DND-41 (cell line): Measurements from ENCODE around the gene RWDD3.

Source experiments
- ATAC-seq: fragments of 200-7000 bp; cut with Tn5 transposase; 3 replicates; pipeline ENCODE4 v1.9.1; 2021; ENCODE audit warnings: low read depth; ENCODE audit not compliant: insufficient read depth
- DNase-seq: peaks from one replicate; pipeline ENCODE4 v3.0.0-alpha.2; 2020
- H2AFZ ChIP-seq: 2 replicates; pipeline ENCODE4 v1.6.0; 2012; ENCODE audit warnings: low read depth, low read length
- H3K27ac ChIP-seq: 2 replicates; pipeline ENCODE4 v1.5.1; 2012; ENCODE audit warnings: low read length, inconsistent platforms
- H3K27me3 ChIP-seq: fragments of 200-600 bp; sonication (generic); 2 replicates; pipeline ENCODE4 v1.6.0; 2012; ENCODE audit warnings: low read length, mild to moderate bottlenecking, inconsistent platforms; ENCODE audit not compliant: insufficient read depth, poor library complexity
- H3K36me3 ChIP-seq: 2 replicates; pipeline ENCODE4 v1.5.1; 2012; ENCODE audit warnings: low read length, inconsistent platforms; ENCODE audit not compliant: insufficient read depth
- H3K4me1 ChIP-seq: 2 replicates; pipeline ENCODE4 v1.5.1; 2012; ENCODE audit warnings: mild to moderate bottlenecking, low read length; ENCODE audit not compliant: insufficient read depth
- H3K4me2 ChIP-seq: 2 replicates; pipeline ENCODE4 v1.6.0; 2012; ENCODE audit warnings: mild to moderate bottlenecking, moderate library complexity, low read length, inconsistent platforms; ENCODE audit not compliant: insufficient read depth
- H3K4me3 ChIP-seq, 2 experiments: fragments of 200-600 bp in 1 of 2; shearing (Covaris generic) in 1 of 2; 2 replicates each; pipeline ENCODE4 v1.5.1; 2012 to 2016; ENCODE audit warnings: inconsistent platforms in 2 of 2, low read length in 2 of 2, mild to moderate bottlenecking in 2 of 2, low read depth in 1 of 2, moderate library complexity in 1 of 2
- H3K79me2 ChIP-seq: 2 replicates; pipeline ENCODE4 v1.6.0; 2012; ENCODE audit warnings: low read length, inconsistent platforms; ENCODE audit not compliant: insufficient read depth
- H3K9ac ChIP-seq: 2 replicates; pipeline ENCODE4 v1.6.0; 2012; ENCODE audit warnings: low read depth, mild to moderate bottlenecking, inconsistent platforms, low read length, moderate library complexity
- H3K9me3 ChIP-seq: 2 replicates; pipeline ENCODE4 v1.5.1; 2012; ENCODE audit warnings: low read length, moderate library complexity, mild to moderate bottlenecking, inconsistent platforms; ENCODE audit not compliant: insufficient read depth, severe bottlenecking
- H4K20me1 ChIP-seq: 2 replicates; pipeline ENCODE4 v1.6.0; 2012; ENCODE audit warnings: low read length; ENCODE audit not compliant: insufficient read depth
- EZH2 ChIP-seq: IDR thresholded peaks from 3 replicates; pipeline ENCODE4 v1.6.1; 2012; ENCODE audit warnings: borderline replicate concordance, low read depth, mild to moderate bottlenecking, moderate library complexity, low read length, inconsistent platforms; ENCODE audit not compliant: severe bottlenecking
- TF ChIP-seq, protein P1 (sequence below): IDR thresholded peaks from 2 replicates; pipeline ENCODE4 v1.5.1; 2012; ENCODE audit warnings: borderline replicate concordance, low read length, moderate library complexity, mild to moderate bottlenecking; ENCODE audit not compliant: poor library complexity, severe bottlenecking; ENCODE audit errors: extremely low read depth

Gene RWDD3, protein sequence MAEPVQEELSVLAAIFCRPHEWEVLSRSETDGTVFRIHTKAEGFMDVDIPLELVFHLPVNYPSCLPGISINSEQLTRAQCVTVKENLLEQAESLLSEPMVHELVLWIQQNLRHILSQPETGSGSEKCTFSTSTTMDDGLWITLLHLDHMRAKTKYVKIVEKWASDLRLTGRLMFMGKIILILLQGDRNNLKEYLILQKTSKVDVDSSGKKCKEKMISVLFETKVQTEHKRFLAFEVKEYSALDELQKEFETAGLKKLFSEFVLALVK

DNA sequence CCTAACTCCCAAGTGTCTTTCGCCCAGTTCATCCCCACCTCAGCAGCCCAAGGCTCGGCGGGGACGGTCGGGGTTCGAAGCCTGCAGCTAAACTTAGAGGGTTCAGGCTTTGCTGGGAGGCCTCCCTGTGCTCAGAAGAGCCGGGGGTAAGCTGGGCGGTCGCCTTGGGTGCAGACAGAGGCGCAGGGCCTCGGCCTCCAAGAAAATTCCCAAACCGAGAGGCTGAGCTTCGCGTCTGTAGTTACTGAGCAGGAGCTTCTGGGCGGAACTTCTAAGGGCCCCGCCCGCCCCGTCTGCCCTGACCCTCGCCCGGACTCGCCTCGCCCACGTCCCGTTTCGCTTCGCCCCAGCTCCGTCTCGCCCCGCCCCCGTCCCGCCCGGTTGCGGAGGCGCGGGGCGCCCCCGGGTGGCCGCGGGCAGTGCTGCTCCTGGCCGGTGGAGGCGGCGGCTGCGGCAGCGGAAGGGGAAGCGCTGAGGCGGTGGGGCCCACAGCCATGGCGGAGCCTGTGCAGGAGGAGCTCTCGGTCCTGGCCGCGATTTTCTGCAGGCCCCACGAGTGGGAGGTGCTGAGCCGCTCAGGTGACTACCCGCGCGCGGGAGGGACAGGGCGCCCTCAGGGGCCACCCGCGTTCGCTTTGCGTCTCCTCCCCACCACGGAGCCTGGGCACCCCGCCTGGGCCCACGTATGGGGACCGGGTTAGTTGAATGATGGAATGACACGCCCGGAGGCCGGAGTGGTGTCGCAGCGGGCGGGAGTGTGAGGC is at the start of gene RWDD3:
Gene RWDD3 (plus strand): TSS at position 474 of the 764 bp plus-strand sequence. CDS start 21 bp downstream, at position 495.
- H3K27ac ChIP-seq, result peak within 1 kb of the TSS; percentile 89
- peak within 1 kb of the TSS; percentile 99 for H2AFZ ChIP-seq
- peak within 1 kb of the TSS; percentile 72 for H3K4me2 ChIP-seq
- ATAC-seq (peak; percentile 94), DNase-seq (peak; percentile 93)
- TF ChIP-seq, protein P1, sequence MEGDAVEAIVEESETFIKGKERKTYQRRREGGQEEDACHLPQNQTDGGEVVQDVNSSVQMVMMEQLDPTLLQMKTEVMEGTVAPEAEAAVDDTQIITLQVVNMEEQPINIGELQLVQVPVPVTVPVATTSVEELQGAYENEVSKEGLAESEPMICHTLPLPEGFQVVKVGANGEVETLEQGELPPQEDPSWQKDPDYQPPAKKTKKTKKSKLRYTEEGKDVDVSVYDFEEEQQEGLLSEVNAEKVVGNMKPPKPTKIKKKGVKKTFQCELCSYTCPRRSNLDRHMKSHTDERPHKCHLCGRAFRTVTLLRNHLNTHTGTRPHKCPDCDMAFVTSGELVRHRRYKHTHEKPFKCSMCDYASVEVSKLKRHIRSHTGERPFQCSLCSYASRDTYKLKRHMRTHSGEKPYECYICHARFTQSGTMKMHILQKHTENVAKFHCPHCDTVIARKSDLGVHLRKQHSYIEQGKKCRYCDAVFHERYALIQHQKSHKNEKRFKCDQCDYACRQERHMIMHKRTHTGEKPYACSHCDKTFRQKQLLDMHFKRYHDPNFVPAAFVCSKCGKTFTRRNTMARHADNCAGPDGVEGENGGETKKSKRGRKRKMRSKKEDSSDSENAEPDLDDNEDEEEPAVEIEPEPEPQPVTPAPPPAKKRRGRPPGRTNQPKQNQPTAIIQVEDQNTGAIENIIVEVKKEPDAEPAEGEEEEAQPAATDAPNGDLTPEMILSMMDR, result peak; percentile 91
- TF ChIP-seq EZH2, result no peak
- peak within 1 kb of the TSS; percentile 92 to 94 for H3K4me3 ChIP-seq
- peak within 1 kb of the TSS; percentile 98 for H3K9ac ChIP-seq
- peaks cover 20% of the 10 kb centered on the region for H3K4me1 ChIP-seq
- H4K20me1 ChIP-seq, result no peaks in the 10 kb centered on the region
- H3K36me3 ChIP-seq, result peaks cover 13% of the 10 kb centered on the region
- H3K27me3 ChIP-seq, result peaks cover 10% of the 10 kb centered on the region
- peaks cover 43% of the 10 kb centered on the region for H3K79me2 ChIP-seq
- H3K9me3 ChIP-seq, result no peaks in the 10 kb centered on the region

DNA sequence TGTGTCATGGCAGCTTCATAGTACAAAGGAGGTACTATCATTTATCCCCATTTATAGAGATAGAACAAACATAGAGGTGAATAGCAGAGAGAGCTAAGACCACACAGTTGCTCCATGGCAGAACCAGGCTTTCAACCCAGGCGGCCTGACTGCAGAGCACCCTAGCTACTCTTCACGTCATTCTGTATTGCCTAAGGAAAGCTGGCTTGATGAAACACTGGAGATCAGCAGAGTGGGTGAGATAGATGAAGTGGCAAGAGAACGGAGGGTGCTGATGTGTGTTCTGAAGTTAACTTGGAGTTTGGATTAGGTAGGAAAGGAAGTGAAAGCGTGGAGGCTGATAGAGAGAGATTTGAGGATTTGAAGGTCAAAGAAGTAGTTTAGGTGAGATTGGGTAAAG is 47.9 kb upstream of the RWDD3 start:
- Histone ChIP-seq H3K4me1 (no peaks in the 10 kb centered on the region), H3K9ac (no peak overlapping the region), H4K20me1 (no peaks in the 10 kb centered on the region), H2AFZ (no peak overlapping the region), H3K79me2 (no peaks in the 10 kb centered on the region), H3K27ac (no peak overlapping the region), H3K36me3 (no peaks in the 10 kb centered on the region), H3K4me3 (no peak overlapping the region), H3K4me2 (no peak overlapping the region), H3K27me3 (no peaks in the 10 kb centered on the region), H3K9me3 (no peaks in the 10 kb centered on the region)
- ATAC-seq (no peak), DNase-seq (no peak)
- no peak for TF ChIP-seq EZH2
- TF ChIP-seq, protein P1, result no peak

DNA sequence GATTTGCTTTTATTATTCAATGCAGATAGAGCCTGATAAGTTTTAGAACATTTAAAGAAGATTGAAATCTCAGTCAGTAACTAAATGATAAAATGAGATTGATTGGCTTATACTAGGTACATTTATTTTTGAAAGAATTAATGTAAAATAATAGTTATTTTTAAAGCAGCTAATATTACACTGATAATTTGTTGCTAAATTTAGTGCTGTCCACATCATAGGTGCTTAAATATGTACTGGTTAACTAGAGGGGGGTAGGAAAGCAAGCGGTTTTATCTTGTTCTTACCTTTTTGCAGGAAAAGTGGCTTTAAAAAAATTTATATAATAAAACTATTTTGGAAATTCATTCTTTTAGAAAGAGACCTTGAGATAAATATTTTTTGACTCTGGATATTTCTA is 40.4 kb upstream of the RWDD3 start:
- H3K27me3 ChIP-seq, result no peaks in the 10 kb centered on the region
- H3K79me2 ChIP-seq, result no peaks in the 10 kb centered on the region
- H3K27ac ChIP-seq, result no peak overlapping the region
- H3K36me3 ChIP-seq, result no peaks in the 10 kb centered on the region
- no peak overlapping the region for H2AFZ ChIP-seq
- no peak overlapping the region for H3K4me2 ChIP-seq
- DNase-seq (no peak), ATAC-seq (no peak)
- no peak overlapping the region for H3K9ac ChIP-seq
- H4K20me1 ChIP-seq, result no peaks in the 10 kb centered on the region
- H3K4me3 ChIP-seq, result no peak overlapping the region
- TF ChIP-seq, protein P1, result no peak
- no peak for TF ChIP-seq EZH2
- H3K9me3 ChIP-seq, result no peaks in the 10 kb centered on the region
- no peaks in the 10 kb centered on the region for H3K4me1 ChIP-seq
